Astrocyte (in vitro differentiated cells and primary cell): ENCODE data around the gene COX7A2. TPM values are rescaled to one million over a fixed set of nuclear protein-coding genes. Genes with fewer than 3 reads are reported as not detected.
A peak's percentile ranks its signal among the peaks of the same experiment; 100 is the strongest.

Source experiments
- DNase-seq: peaks from one replicate; pipeline ENCODE4 v3.0.0-alpha.2; 2010; ENCODE audit warnings: low read depth
- FAIRE-seq: peaks from 2 replicates; lab custom pipeline; 2011; peaks lifted over from hg19 to GRCh38; lab: Jason Lieb, UNC
- H2AFZ ChIP-seq: 2 replicates; pipeline ENCODE4 v1.6.0; 2012; ENCODE audit warnings: low read depth, low read length, inconsistent platforms
- H3K27ac ChIP-seq: 2 replicates; pipeline ENCODE4 v1.5.1; 2011; ENCODE audit warnings: low read depth, low read length, inconsistent platforms
- H3K27me3 ChIP-seq: 2 replicates; pipeline ENCODE4 v1.6.0; 2011; ENCODE audit warnings: low read length, inconsistent platforms; ENCODE audit not compliant: insufficient read depth
- H3K36me3 ChIP-seq: 2 replicates; pipeline ENCODE4 v1.5.1; 2011; ENCODE audit warnings: low read length, inconsistent platforms; ENCODE audit not compliant: insufficient read depth
- H3K4me1 ChIP-seq: 2 replicates; pipeline ENCODE4 v1.5.1; 2011; ENCODE audit warnings: low read length, inconsistent platforms; ENCODE audit not compliant: insufficient read depth
- H3K4me2 ChIP-seq: 2 replicates; pipeline ENCODE4 v1.6.0; 2012; ENCODE audit warnings: low read length, inconsistent platforms
- H3K4me3 ChIP-seq: 2 replicates; pipeline ENCODE4 v1.5.1; 2011; ENCODE audit warnings: low read depth, mild to moderate bottlenecking, low read length, inconsistent platforms; ENCODE audit not compliant: insufficient read depth
- H3K79me2 ChIP-seq: 2 replicates; pipeline ENCODE4 v1.6.0; 2012; ENCODE audit warnings: mild to moderate bottlenecking, low read length, inconsistent platforms; ENCODE audit not compliant: insufficient read depth
- H3K9ac ChIP-seq: 2 replicates; pipeline ENCODE4 v1.6.0; 2012; ENCODE audit warnings: mild to moderate bottlenecking, low read length, inconsistent platforms
- H3K9me3 ChIP-seq: 2 replicates; pipeline ENCODE4 v1.5.1; 2012; ENCODE audit warnings: low read depth, mild to moderate bottlenecking, low read length, inconsistent platforms; ENCODE audit not compliant: insufficient read depth
- H4K20me1 ChIP-seq: 2 replicates; pipeline ENCODE4 v1.6.0; 2012; ENCODE audit warnings: low read length, inconsistent platforms; ENCODE audit not compliant: insufficient read depth
- H3K27ac Mint-ChIP-seq: one replicate; pipeline ENCODE4 v1.8.0; 2021; ENCODE audit warnings: mild to moderate bottlenecking, mixed read lengths; ENCODE audit not compliant: unreplicated experiment
- H3K27me3 Mint-ChIP-seq: one replicate; pipeline ENCODE4 v1.8.0; 2021; ENCODE audit warnings: low read depth, mixed read lengths; ENCODE audit not compliant: unreplicated experiment
- H3K36me3 Mint-ChIP-seq: one replicate; pipeline ENCODE4 v1.8.0; 2021; ENCODE audit warnings: low read depth, mixed read lengths; ENCODE audit not compliant: unreplicated experiment
- H3K4me1 Mint-ChIP-seq: one replicate; pipeline ENCODE4 v1.8.0; 2021; ENCODE audit warnings: low read depth, mixed read lengths; ENCODE audit not compliant: unreplicated experiment
- H3K4me3 Mint-ChIP-seq: one replicate; pipeline ENCODE4 v1.8.0; 2021; ENCODE audit warnings: mild to moderate bottlenecking, moderate library complexity, mixed read lengths; ENCODE audit not compliant: unreplicated experiment
- H3K9me3 Mint-ChIP-seq: one replicate; pipeline ENCODE4 v1.8.0; 2021; ENCODE audit warnings: mild to moderate bottlenecking, mixed read lengths; ENCODE audit not compliant: unreplicated experiment
- EZH2 ChIP-seq: IDR thresholded peaks from 2 replicates; pipeline ENCODE4 v1.6.1; 2012; ENCODE audit warnings: mild to moderate bottlenecking, low read length, inconsistent platforms; ENCODE audit not compliant: insufficient read depth
- total RNA-seq: library from RNA; stranded (reverse); gene quantifications from 2 replicates; pipeline ENCODE4 v1.2.1, GENCODE V29; 2021
- TF ChIP-seq, protein P1 (sequence below): IDR thresholded peaks from 2 replicates; pipeline ENCODE4 v1.5.1; 2011; ENCODE audit warnings: low read depth, mild to moderate bottlenecking, inconsistent platforms, low read length, moderate library complexity; ENCODE audit not compliant: insufficient read depth

COX7A2 gene
- total RNA-seq, 1 donor from 2014 or later = 463 TPM

DNA sequence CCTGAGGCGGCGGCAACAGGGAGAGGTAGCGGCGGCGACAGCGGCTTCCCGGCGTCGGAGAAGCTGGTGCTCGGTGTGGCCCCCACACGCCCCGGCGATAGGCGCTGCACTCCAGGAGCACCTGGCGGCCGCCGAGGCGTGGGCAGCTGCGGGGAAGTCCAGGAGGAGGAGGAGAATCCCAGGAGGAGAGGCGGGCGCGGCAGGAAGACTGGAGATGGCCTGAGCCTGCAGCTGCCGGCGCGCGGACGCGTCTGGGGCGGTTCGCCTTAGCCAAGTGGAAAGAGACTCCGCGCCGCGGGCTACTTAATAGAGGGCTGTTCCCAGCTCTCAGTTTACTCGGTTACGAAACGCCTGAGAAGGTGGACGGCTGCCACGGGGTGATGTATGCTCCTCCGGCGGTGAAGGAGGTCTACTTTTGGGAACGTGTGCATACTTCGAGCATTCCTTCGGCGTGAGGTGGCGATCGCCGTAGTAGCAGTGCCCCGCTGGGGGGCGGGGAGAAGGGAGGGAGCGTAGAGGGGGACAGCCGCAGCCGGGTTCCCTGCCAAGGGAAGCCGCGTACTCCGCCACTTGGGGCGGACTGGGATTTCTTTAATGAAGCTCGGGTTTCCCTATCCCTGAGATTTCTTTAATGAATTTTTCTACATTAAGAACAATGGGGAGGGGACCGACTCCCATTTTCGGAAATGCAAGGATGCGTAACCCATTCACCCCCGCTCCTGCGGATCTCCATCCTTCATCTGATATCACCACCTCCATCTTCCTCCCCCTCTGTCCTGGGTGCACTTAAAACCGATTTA is 37.6 kb downstream of the COX7A2 start, which contains the start of gene COL12A1:
COL12A1 (minus strand) TSS at position 278 of the 800 bp plus-strand sequence. CDS start 3,261 bp downstream, outside the sequence.
- H3K4me3 Mint-ChIP-seq = peak within 1 kb of the TSS; percentile 95
- Histone ChIP-seq H4K20me1 (peaks cover 26% of the 10 kb centered on the region), H3K27me3 (peaks cover 3% of the 10 kb centered on the region), H3K36me3 (no peaks in the 10 kb centered on the region), H3K79me2 (peaks cover 43% of the 10 kb centered on the region), H3K9me3 (no peaks in the 10 kb centered on the region), H3K27ac (peak within 1 kb of the TSS; percentile 97), H3K4me2 (peak within 1 kb of the TSS; percentile 92), H3K4me3 (peak within 1 kb of the TSS; percentile 99), H2AFZ (peak within 1 kb of the TSS; percentile 63), H3K4me1 (peaks cover 49% of the 10 kb centered on the region), H3K9ac (peak within 1 kb of the TSS; percentile 99)
- peak; percentile 99 for DNase-seq
- H3K36me3 Mint-ChIP-seq = peaks cover 3% of the 10 kb centered on the region
- H3K4me1 Mint-ChIP-seq = peaks cover 21% of the 10 kb centered on the region
- H3K27me3 Mint-ChIP-seq = peaks cover 18% of the 10 kb centered on the region
- H3K9me3 Mint-ChIP-seq = no peaks in the 10 kb centered on the region
- TF ChIP-seq, protein P1, sequence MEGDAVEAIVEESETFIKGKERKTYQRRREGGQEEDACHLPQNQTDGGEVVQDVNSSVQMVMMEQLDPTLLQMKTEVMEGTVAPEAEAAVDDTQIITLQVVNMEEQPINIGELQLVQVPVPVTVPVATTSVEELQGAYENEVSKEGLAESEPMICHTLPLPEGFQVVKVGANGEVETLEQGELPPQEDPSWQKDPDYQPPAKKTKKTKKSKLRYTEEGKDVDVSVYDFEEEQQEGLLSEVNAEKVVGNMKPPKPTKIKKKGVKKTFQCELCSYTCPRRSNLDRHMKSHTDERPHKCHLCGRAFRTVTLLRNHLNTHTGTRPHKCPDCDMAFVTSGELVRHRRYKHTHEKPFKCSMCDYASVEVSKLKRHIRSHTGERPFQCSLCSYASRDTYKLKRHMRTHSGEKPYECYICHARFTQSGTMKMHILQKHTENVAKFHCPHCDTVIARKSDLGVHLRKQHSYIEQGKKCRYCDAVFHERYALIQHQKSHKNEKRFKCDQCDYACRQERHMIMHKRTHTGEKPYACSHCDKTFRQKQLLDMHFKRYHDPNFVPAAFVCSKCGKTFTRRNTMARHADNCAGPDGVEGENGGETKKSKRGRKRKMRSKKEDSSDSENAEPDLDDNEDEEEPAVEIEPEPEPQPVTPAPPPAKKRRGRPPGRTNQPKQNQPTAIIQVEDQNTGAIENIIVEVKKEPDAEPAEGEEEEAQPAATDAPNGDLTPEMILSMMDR = peak; percentile 3
- TF ChIP-seq EZH2 = no peak
- FAIRE-seq = peak; percentile 70
- peak within 1 kb of the TSS; percentile 94 for H3K27ac Mint-ChIP-seq

DNA sequence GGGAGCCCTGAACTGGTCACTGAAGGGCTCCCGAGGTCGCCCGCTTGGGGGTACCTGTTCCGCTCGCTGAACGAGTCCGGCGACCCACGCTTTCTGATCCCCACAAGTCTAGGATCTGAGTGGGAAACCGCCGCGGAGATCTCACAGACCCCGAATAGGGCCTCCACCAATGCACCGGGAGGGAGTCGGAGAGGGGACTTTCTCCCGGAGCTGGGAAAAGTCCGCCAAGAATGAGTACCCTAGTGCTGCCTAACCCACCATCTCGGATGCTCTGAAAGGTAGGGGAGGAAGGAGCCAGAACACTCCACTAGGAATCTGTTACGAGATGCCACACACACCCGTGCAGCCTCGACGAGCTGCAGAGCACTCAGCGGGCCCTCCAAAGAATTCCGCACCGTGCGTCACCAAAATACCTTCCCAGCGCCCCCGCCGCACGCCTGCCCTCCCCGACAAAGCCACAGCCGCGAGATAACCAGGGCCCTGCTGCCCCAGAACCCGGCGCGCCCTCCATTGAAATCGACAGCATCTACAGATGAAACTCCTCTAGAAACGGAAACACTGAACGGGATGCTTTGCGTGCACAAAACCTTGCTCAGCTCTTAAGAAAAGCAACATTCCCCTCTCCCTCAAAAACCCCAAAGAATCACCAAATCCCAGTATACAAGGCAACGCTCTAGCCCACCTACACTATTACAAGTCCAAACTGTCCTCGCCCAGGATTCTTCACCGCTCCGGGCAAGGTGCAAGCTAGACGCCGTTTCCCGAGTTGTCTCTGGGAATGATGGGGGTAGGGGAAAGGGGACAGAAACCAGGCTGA is 38.4 kb downstream of the COX7A2 start:
- peaks cover 3% of the 10 kb centered on the region for H3K27me3 ChIP-seq
- Mint-ChIP-seq H3K4me1 (peaks cover 21% of the 10 kb centered on the region), H3K9me3 (no peaks in the 10 kb centered on the region), H3K4me3 (peak overlapping the region; percentile 95), H3K27me3 (peaks cover 18% of the 10 kb centered on the region), H3K36me3 (peaks cover 3% of the 10 kb centered on the region), H3K27ac (peak overlapping the region; percentile 94)
- no peaks in the 10 kb centered on the region for H3K9me3 ChIP-seq
- H2AFZ ChIP-seq = peak overlapping the region; percentile 45
- peak overlapping the region; percentile 99 for H3K9ac ChIP-seq
- TF ChIP-seq, protein P1 = no peak
- TF ChIP-seq EZH2 = no peak
- FAIRE-seq = no peak
- no peaks in the 10 kb centered on the region for H3K36me3 ChIP-seq
- H4K20me1 ChIP-seq = peaks cover 27% of the 10 kb centered on the region
- peak overlapping the region; percentile 97 for H3K27ac ChIP-seq
- peak overlapping the region; percentile 92 for H3K4me2 ChIP-seq
- H3K79me2 ChIP-seq = peaks cover 49% of the 10 kb centered on the region
- peak overlapping the region; percentile 99 for H3K4me3 ChIP-seq
- peaks cover 49% of the 10 kb centered on the region for H3K4me1 ChIP-seq
- DNase-seq = peak; percentile 85
